ENCODE data around the gene LZTR1. TPM values are rescaled to one million over a fixed set of nuclear protein-coding genes. Genes with fewer than 3 reads are reported as not detected.

LZTR1 gene
- polyA plus RNA-seq, 4 donors, result 44.2 to 67.4 (median 55.9) TPM

- DNase-seq (ENCODE audit: low read depth in 4 of 4, low spot score in 3 of 4), result no peak
These were observed 30.6 kb downstream of the LZTR1 start for GRCh38 chr22:21012446-21013407.

GRCh38 chr22:21013657-21014201 lies 31.6 kb downstream of the LZTR1 start:
- DNase-seq (ENCODE audit: low read depth in 4 of 4, low spot score in 3 of 4), result no peak

- DNase-seq (ENCODE audit: low read depth in 4 of 4, low spot score in 3 of 4), result peak; percentile 84 to 88 (median 86)
These were observed 32.2 kb downstream of the LZTR1 start for GRCh38 chr22:21014202-21014725.

GRCh38 chr22:21014726-21015465 lies 32.8 kb downstream of the LZTR1 start, which contains the start of gene P2RX6:
Gene P2RX6, plus strand, starts transcription at chr22:21015165. Its CDS starts 10 bp downstream, at chr22:21015175.
- no peak for DNase-seq (ENCODE audit: low read depth in 4 of 4, low spot score in 3 of 4)

GRCh38 chr22:21015466-21016006 lies 33.4 kb downstream of the LZTR1 start:
- DNase-seq (ENCODE audit: low read depth in 4 of 4, low spot score in 3 of 4), result no peak

GRCh38 chr22:21016644-21017420 lies 34.7 kb downstream of the LZTR1 start:
- DNase-seq (ENCODE audit: low read depth in 4 of 4, low spot score in 3 of 4), result no peak

GRCh38 chr22:21018314-21018713 lies 36.2 kb downstream of the LZTR1 start:
- no peak for DNase-seq (ENCODE audit: low read depth in 4 of 4, low spot score in 3 of 4)

- no peak for DNase-seq (ENCODE audit: low read depth in 4 of 4, low spot score in 3 of 4)
These were observed 38.8 kb downstream of the LZTR1 start for GRCh38 chr22:21020802-21021429.

- no peak for DNase-seq (ENCODE audit: low read depth in 4 of 4, low spot score in 3 of 4)
These were observed 40.4 kb downstream of the LZTR1 start for GRCh38 chr22:21022507-21022906.

GRCh38 chr22:21022955-21023614 lies 41.0 kb downstream of the LZTR1 start:
- no peak for DNase-seq (ENCODE audit: low read depth in 4 of 4, low spot score in 3 of 4)

- DNase-seq (ENCODE audit: low read depth in 4 of 4, low spot score in 3 of 4), result no peak
These were observed 43.2 kb downstream of the LZTR1 start for GRCh38 chr22:21025266-21025665.

GRCh38 chr22:21025763-21026755 lies 44.0 kb downstream of the LZTR1 start:
- no peak for DNase-seq (ENCODE audit: low read depth in 4 of 4, low spot score in 3 of 4)

- DNase-seq (ENCODE audit: low read depth in 4 of 4, low spot score in 3 of 4), result no peak
These were observed 44.9 kb downstream of the LZTR1 start for GRCh38 chr22:21026783-21027692.

- no peak for DNase-seq (ENCODE audit: low read depth in 4 of 4, low spot score in 3 of 4)
These were observed 46.5 kb downstream of the LZTR1 start for GRCh38 chr22:21028277-21029251.

- no peak for DNase-seq (ENCODE audit: low read depth in 4 of 4, low spot score in 3 of 4)
These were observed 47.5 kb downstream of the LZTR1 start for GRCh38 chr22:21029486-21030025.
